GM23248 (cell line): ENCODE measurements around the gene HLA-DRA. TPM values are rescaled to one million over a fixed set of nuclear protein-coding genes. Genes with fewer than 3 reads are reported as not detected.
"Not testable (repeated sequence)": the region's sequence is repeated elsewhere in the genome, so short reads cannot be mapped to it uniquely, and the experiment has no call there.

Source experiments
- DNase-seq: peaks from one replicate; pipeline ENCODE4 v3.0.0-alpha.2; 2015
- H2AFZ ChIP-seq: fragments of 200-600 bp; sonication (generic); 2 replicates; pipeline ENCODE4 v1.6.1; 2016; ENCODE audit warnings: antibody characterized with exemption
- H3F3A ChIP-seq: fragments of 200-600 bp; sonication (generic); 2 replicates; pipeline ENCODE4 v1.6.1; 2016; ENCODE audit warnings: mild to moderate bottlenecking, antibody characterized with exemption, mixed run types; ENCODE audit not compliant: insufficient read depth
- H3K27ac ChIP-seq: fragments of 200-600 bp; sonication (generic); 2 replicates; pipeline ENCODE4 v1.5.1; 2016; ENCODE audit warnings: mild to moderate bottlenecking
- H3K27me3 ChIP-seq: fragments of 200-600 bp; sonication (generic); replicated peaks from 2 replicates; pipeline ENCODE4 v1.6.1; 2016; ENCODE audit warnings: mild to moderate bottlenecking; ENCODE audit not compliant: insufficient read depth
- H3K36me3 ChIP-seq: fragments of 200-600 bp; sonication (generic); 2 replicates; pipeline ENCODE4 v1.6.1; 2016; ENCODE audit warnings: low read depth, mild to moderate bottlenecking
- H3K4me1 ChIP-seq: fragments of 200-600 bp; sonication (generic); 2 replicates; pipeline ENCODE4 v1.6.1; 2016; ENCODE audit warnings: mild to moderate bottlenecking; ENCODE audit not compliant: insufficient read depth
- H3K4me2 ChIP-seq: fragments of 200-600 bp; sonication (generic); one replicate; pipeline ENCODE4 v1.6.1; 2016; ENCODE audit warnings: mild to moderate bottlenecking; ENCODE audit not compliant: unreplicated experiment
- H3K4me3 ChIP-seq: fragments of 200-600 bp; sonication (generic); 2 replicates; pipeline ENCODE4 v1.5.1; 2016; ENCODE audit warnings: mild to moderate bottlenecking
- H3K79me2 ChIP-seq: fragments of 200-600 bp; sonication (generic); 2 replicates; pipeline ENCODE4 v1.6.1; 2016; ENCODE audit warnings: mild to moderate bottlenecking; ENCODE audit not compliant: insufficient read depth
- H3K9ac ChIP-seq: fragments of 200-600 bp; sonication (generic); 2 replicates; pipeline ENCODE4 v1.6.1; 2016; ENCODE audit warnings: mild to moderate bottlenecking
- H3K9me2 ChIP-seq: fragments of 200-600 bp; sonication (generic); 2 replicates; pipeline ENCODE4 v1.6.1; 2016; ENCODE audit warnings: mixed run types, mild to moderate bottlenecking, moderate library complexity; ENCODE audit not compliant: insufficient read depth
- H3K9me3 ChIP-seq: fragments of 200-600 bp; sonication (generic); one replicate; pipeline ENCODE4 v1.6.1; 2017; ENCODE audit warnings: low read depth
- H4K20me1 ChIP-seq: fragments of 200-600 bp; sonication (generic); 2 replicates; pipeline ENCODE4 v1.6.0; 2016; ENCODE audit not compliant: insufficient read depth
- EZH2 ChIP-seq: fragments of 200-600 bp; sonication (generic); IDR thresholded peaks from 2 replicates; pipeline ENCODE4 v1.6.1; 2018; ENCODE audit warnings: antibody characterized with exemption, mild to moderate bottlenecking; ENCODE audit not compliant: insufficient read depth, poor library complexity, severe bottlenecking
- EZH2phosphoT487 ChIP-seq: fragments of 200-600 bp; sonication (generic); IDR thresholded peaks from 2 replicates; pipeline ENCODE4 v1.6.1; 2018; ENCODE audit warnings: antibody characterized with exemption, moderate library complexity, mild to moderate bottlenecking, low read depth; ENCODE audit not compliant: insufficient read depth
- WGBS, 2 experiments: methylation state at CpG; one replicate each; pipeline ENCODE4 v1.1.6; 2015 to 2017; ENCODE audit warnings: low lambda C conversion rate in 2 of 2, low coverage in 1 of 2; ENCODE audit errors: missing lambda C conversion rate in 2 of 2; 5-methylcytosine and 5-hydroxymethylcytosine counted together
- in situ Hi-C: fragments of 300-500 bp; cut with MboI; formaldehyde crosslinking; loops from 2 replicates; pipeline ENCODE4 v1.15.0; 2020
- polyA plus RNA-seq: library from polyadenylated mRNA; unstranded; fragments of >200 nt; fragmentation: Nextera tagmentation; extraction: Ambion mirVana; gene quantifications from 2 replicates; pipeline ENCODE4 v1.2.1, GENCODE V29; 2016
- total RNA-seq: library from RNA; depleted of rRNA; stranded (reverse); fragments of >200 nt; shearing (Covaris generic); gene quantifications from 2 replicates; pipeline ENCODE4 v1.2.3, GENCODE V29; 2014

The HLA-DRA gene
- total and polyA plus RNA-seq, 2 experiments from 2014 or later = 0.80 TPM; not detected in 1

DNA sequence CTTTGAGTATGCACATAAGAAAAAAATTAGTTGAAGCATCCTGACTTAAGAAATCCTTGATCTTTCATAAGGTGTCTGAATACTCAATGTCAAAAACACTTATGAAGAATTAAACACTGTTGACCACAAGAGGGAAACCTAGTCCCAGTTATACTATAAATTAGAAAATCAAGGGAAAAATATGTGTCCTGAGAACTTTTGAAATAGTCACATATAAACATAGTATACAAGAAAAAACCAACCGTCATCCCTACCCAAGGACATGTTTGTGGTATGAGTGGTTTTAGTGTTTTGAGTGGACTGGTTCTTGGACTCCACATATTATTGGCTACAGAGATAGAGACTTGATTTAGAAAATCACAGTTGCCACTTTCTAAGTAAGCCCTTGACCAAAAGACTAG is 7.6 kb upstream of the HLA-DRA start:
- Histone ChIP-seq H3K27me3 (peaks cover 28% of the 10 kb centered on the region), H3K4me3 (no peak overlapping the region), H3K27ac (no peak overlapping the region), H3K4me2 (no peak overlapping the region), H4K20me1 (no peaks in the 10 kb centered on the region), H3K36me3 (no peaks in the 10 kb centered on the region), H3K9me3 (no peaks in the 10 kb centered on the region), H3F3A (no peaks in the 10 kb centered on the region), H3K4me1 (no peaks in the 10 kb centered on the region), H3K79me2 (no peaks in the 10 kb centered on the region), H2AFZ (no peak overlapping the region), H3K9ac (no peak overlapping the region), H3K9me2 (no peaks in the 10 kb centered on the region)
- TF ChIP-seq EZH2 (no peak), EZH2phosphoT487 (no peak)
- in situ Hi-C loops = no loop called here
- peak; percentile 52 for DNase-seq
- WGBS, 2 experiments = 2 to 3% methylated on average over 1 of the region's 1 CpG

DNA sequence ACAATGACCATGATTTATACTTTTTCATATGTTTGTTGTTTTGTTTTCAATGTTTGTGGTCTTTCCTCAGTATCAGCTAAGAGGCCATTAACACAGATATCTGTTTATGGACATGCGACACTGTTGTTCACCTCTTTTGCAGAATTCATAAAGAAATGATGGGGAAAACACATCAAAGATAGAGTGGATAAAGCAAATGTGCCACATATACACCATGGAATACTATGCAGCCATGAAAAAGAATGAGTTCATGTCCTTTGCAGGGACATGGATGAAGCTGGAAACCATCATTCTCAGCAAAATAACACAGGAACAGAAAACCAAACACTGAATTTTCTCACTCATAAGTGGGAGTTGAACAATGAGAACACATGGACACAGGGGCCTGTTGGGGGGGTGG is 5.7 kb upstream of the HLA-DRA start:
- H3K79me2 ChIP-seq, H3K27ac ChIP-seq, H3K4me3 ChIP-seq, H4K20me1 ChIP-seq, H2AFZ ChIP-seq, H3K4me1 ChIP-seq, H3F3A ChIP-seq, in situ Hi-C loops, H3K4me2 ChIP-seq, DNase-seq, H3K9me2 ChIP-seq, H3K9ac ChIP-seq, H3K36me3 ChIP-seq, H3K9me3 ChIP-seq: not testable (repeated sequence)
- WGBS, 2 experiments = 42 to 53% methylated on average over 1 of the region's 1 CpG
- peaks cover 28% of the 10 kb centered on the region for H3K27me3 ChIP-seq

DNA sequence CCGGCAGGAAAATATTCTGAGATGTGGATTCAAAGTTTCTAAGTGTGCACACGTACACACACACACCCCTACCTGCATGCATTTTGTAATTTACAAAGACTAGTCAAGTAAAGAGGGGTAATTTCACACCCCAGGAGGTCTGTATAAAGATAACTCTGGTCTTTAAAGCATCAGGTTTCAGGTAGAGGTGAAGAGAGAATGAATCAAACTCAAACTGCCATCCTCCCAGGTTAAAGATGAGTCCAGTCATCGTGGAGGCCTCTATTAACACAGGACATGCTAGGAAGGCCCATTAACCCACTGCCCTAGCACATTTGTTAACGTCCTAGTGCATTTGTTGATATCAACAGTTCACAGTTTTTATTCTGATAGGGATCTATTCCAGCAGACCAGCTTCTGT is 3.5 kb upstream of the HLA-DRA start:
- peaks cover 24% of the 10 kb centered on the region for H3K27me3 ChIP-seq
- no peaks in the 10 kb centered on the region for H4K20me1 ChIP-seq
- H3K27ac ChIP-seq = no peak overlapping the region
- H3K9me2 ChIP-seq = no peaks in the 10 kb centered on the region
- no peaks in the 10 kb centered on the region for H3K79me2 ChIP-seq
- no peaks in the 10 kb centered on the region for H3K4me1 ChIP-seq
- H3F3A ChIP-seq = no peaks in the 10 kb centered on the region
- H3K4me2 ChIP-seq = no peak overlapping the region
- H2AFZ ChIP-seq = no peak overlapping the region
- no peak for DNase-seq
- in situ Hi-C loops = no loop called here
- no peaks in the 10 kb centered on the region for H3K36me3 ChIP-seq
- no peaks in the 10 kb centered on the region for H3K9me3 ChIP-seq
- TF ChIP-seq EZH2 = no peak
- no peak for TF ChIP-seq EZH2phosphoT487
- 21 to 22% methylated on average over 4 of the region's 4 CpGs for WGBS, 2 experiments
- H3K4me3 ChIP-seq = no peak overlapping the region
- no peak overlapping the region for H3K9ac ChIP-seq

DNA sequence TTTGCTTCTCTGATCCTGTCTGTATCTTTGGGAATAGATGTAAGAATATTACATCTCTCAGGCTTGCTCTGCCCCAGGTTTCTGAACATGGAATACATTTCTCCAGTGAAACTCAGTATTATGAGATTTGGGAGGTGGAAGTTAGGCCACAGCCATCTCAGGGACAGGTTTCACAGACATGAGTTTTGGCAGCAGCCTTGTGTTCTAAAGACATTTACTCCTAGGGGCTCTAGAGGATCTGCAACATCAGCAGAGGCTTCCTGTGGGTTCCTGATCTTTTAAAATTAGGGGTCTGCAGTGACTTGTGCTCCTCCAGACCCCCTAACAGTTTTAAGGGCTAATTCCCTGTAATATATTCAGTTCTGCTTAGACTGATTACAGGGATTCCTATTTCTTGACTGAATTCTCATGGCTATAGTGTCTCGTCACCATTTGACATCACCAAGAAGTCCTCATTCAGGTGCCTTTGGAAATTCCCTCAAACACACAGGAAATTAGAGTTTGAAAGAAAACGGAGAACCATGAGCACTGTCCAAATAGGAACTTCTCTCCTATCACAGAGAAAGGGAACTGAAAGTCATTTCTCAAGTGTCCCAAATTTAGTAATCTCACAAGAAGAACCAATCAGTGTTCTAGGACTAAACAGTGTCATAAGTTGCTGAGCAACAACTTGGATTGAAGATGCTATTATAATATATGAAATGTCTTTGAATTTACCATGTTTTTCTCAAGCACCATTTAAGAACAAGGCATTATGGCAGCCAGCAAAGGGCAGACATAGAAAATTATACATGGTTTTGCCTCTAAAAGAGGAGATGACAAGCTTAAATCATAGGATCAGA is 2.5 kb upstream of the HLA-DRA start:
- peak; percentile 45 for DNase-seq
- H4K20me1 ChIP-seq = no peaks in the 10 kb centered on the region
- H3K9me3 ChIP-seq = no peaks in the 10 kb centered on the region
- no peak overlapping the region for H3K4me2 ChIP-seq
- no peak overlapping the region for H2AFZ ChIP-seq
- TF ChIP-seq EZH2 = no peak
- TF ChIP-seq EZH2phosphoT487 = no peak
- no peaks in the 10 kb centered on the region for H3K79me2 ChIP-seq
- H3K36me3 ChIP-seq = no peaks in the 10 kb centered on the region
- H3K9me2 ChIP-seq = no peaks in the 10 kb centered on the region
- no peak overlapping the region for H3K4me3 ChIP-seq
- H3K4me1 ChIP-seq = no peaks in the 10 kb centered on the region
- H3F3A ChIP-seq = no peaks in the 10 kb centered on the region
- H3K9ac ChIP-seq = no peak overlapping the region
- H3K27me3 ChIP-seq = peaks cover 24% of the 10 kb centered on the region
- in situ Hi-C loops = no loop called here
- WGBS, 2 experiments = 60 to 68% methylated on average over 2 of the region's 2 CpGs
- H3K27ac ChIP-seq = no peak overlapping the region
